AG09309 (cell line): ENCODE data around the gene STX11.

ENCODE experiments used
- DNase-seq: peaks from one replicate; pipeline ENCODE4 v3.0.0-alpha.2; 2010; ENCODE audit warnings: low read depth
- H3K4me3 ChIP-seq: 2 replicates; pipeline ENCODE4 v1.5.1; 2011; ENCODE audit warnings: mild to moderate bottlenecking, low read depth, low read length, moderate library complexity; ENCODE audit not compliant: control insufficient read depth
- TF ChIP-seq, protein P1 (sequence below): IDR thresholded peaks from 2 replicates; pipeline ENCODE4 v1.5.1; 2011; ENCODE audit warnings: mild to moderate bottlenecking, low read depth, low read length, inconsistent platforms; ENCODE audit not compliant: insufficient read depth, control insufficient read depth; ENCODE audit errors: missing control alignments

The STX11 gene

DNA sequence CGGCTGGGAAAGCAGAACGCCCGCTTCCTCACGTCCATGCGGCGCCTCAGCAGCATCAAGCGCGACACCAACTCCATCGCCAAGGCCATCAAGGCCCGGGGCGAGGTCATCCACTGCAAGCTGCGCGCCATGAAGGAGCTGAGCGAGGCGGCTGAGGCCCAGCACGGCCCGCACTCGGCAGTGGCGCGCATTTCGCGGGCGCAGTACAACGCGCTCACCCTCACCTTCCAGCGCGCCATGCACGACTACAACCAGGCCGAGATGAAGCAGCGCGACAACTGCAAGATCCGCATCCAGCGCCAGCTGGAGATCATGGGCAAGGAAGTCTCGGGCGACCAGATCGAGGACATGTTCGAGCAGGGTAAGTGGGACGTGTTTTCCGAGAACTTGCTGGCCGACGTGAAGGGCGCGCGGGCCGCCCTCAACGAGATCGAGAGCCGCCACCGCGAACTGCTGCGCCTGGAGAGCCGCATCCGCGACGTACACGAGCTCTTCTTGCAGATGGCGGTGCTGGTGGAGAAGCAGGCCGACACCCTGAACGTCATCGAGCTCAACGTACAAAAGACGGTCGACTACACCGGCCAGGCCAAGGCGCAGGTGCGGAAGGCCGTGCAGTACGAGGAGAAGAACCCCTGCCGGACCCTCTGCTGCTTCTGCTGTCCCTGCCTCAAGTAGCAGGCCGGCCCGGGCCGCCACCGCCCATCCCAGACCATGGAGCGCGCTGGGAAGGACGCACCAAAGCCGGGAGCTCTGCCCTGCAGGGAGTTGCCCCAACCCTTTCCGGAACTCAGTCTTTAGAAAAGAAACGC lies 36.7 kb downstream of the STX11 start:
- H3K4me3 ChIP-seq, result no peak overlapping the region
- no peak for DNase-seq
- TF ChIP-seq, protein P1, sequence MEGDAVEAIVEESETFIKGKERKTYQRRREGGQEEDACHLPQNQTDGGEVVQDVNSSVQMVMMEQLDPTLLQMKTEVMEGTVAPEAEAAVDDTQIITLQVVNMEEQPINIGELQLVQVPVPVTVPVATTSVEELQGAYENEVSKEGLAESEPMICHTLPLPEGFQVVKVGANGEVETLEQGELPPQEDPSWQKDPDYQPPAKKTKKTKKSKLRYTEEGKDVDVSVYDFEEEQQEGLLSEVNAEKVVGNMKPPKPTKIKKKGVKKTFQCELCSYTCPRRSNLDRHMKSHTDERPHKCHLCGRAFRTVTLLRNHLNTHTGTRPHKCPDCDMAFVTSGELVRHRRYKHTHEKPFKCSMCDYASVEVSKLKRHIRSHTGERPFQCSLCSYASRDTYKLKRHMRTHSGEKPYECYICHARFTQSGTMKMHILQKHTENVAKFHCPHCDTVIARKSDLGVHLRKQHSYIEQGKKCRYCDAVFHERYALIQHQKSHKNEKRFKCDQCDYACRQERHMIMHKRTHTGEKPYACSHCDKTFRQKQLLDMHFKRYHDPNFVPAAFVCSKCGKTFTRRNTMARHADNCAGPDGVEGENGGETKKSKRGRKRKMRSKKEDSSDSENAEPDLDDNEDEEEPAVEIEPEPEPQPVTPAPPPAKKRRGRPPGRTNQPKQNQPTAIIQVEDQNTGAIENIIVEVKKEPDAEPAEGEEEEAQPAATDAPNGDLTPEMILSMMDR, result no peak

DNA sequence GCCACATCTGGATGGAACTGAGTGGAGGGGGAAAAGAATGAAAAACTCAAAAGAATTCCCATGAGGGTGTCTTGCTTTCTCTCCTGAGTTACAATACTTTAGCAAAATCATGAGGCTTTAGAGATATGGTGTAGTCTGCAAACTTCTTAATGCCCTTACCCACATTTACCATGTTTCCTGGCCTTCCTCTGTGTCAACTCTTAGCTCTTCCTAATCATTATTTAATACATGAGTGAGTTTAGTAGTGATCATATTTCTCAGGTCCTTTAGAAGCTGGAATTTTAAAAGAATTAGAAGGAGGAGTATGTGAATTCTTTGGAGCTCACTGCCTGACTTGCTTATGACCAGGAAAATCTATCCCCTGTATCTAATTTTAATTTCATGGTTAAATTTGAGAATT lies 39.0 kb downstream of the STX11 start:
- TF ChIP-seq, protein P1, result no peak
- DNase-seq, result no peak
- H3K4me3 ChIP-seq, result no peak overlapping the region

DNA sequence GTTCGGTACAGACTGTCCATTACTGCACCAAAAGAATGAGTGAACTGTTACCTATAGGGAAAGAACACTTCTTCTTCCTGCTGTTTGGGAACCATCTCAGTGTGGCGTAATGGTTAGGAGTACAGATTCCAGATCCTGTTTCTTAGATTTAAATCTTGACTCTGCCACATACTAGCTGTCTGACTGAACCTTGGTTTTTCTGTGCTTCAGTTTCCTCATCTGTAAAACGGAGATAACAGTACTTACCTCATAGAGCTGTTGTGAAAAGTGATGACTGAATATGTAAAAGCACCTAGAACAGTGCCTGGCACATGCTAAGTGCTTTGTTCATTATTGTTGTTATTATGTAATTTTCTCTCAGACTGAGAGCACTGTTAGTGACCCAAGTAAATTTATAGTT lies 39.8 kb downstream of the STX11 start:
- H3K4me3 ChIP-seq, result no peak overlapping the region
- no peak for DNase-seq
- TF ChIP-seq, protein P1, result no peak

DNA sequence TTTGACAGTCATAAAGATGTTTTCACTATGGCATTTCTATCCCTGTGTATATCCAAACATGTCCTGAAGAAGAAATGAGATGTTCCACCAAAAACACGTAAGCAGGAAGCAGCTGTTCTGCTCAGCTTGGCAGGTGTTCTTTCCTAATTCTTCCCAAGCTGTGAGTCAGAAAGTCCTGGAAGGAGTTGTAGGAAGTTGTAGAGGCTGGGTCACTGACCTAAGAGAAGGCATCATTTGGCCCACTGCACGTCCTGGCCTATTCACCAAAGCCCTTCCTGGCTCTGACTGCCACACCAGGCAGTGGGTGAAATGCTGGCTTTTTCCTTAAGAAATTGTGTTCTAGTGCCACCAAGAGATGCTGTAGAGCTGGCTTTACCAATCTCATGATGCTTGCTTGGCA lies 40.3 kb downstream of the STX11 start:
- no peak overlapping the region for H3K4me3 ChIP-seq
- DNase-seq, result no peak
- TF ChIP-seq, protein P1, result no peak

DNA sequence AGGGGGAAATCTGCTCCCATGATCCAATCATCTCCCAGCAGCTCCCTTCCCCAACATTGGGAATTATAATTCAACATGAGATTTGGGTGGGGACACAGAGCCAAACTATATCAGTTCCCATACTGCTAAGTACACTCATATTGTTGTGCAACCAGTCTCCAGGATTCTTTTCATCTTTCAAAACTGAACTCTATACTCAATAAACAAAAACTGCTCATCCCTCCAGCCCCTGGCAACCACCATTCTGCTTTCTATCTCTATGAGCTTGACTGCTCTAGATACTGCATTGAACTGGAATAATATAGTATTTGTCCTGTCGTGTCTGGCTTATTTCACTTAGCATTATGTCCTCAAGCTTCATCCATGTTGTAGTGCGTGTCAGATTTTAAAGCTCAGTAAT lies 42.9 kb downstream of the STX11 start:
- TF ChIP-seq, protein P1, result no peak
- no peak overlapping the region for H3K4me3 ChIP-seq
- no peak for DNase-seq

DNA sequence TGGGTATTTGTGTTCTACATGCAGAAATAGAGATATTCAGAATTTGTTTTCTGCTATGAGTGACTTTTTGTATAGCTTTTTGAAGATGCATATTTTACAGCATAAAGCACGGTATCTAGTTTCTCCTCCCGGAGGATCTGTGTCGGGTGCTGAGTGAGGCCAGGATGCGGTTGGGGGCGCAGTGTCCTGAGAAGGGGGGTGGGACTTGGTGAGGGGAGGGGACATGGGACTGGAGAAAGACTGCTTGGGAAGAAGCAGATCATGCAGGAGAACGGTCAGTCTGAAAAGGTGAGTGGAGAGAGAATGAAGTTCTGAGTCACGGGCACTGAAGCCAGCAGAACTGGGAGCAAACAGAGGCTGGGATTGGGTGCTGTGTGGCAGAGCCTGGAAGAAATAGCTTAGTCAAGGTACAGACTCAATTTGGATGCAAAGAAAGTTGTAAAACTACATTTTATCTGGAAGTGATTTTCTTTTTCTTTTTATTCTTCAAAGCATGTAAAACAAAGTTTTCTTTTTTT lies 44.0 kb downstream of the STX11 start:
- H3K4me3 ChIP-seq, result no peak overlapping the region
- TF ChIP-seq, protein P1, result no peak
- DNase-seq, result no peak

DNA sequence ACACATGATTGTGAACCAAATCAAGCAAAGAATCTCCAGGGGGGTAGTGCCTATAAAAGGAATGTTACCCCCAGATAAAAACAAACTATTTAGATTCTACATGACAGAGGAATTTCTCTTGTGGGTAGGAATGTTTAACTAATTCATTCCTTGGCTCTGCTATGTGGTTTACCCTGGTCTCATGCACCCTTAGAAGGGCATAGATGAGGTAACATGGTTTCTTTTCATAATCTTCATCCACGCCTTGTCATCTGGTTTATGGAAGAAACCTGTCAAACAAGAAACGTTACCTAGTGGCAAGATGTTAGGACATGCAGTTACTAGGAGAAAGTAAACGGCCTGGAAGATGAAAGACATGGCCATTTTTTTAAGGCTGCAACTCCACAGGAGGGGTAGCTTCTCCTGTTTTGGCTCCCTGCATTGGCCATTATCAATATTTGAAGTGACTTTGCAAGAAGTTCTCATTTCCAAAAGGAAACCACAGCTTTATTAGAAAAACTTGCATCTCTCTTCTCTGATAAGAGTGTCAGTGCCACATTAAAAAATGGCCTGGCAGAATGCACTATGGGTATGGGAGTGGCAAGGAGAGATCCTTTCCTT lies 45.5 kb downstream of the STX11 start:
- no peak overlapping the region for H3K4me3 ChIP-seq
- DNase-seq, result no peak
- TF ChIP-seq, protein P1, result no peak
